PC-3 (cell line): ENCODE data around the gene ROS1. TPM values are rescaled to one million over a fixed set of nuclear protein-coding genes. Genes with fewer than 3 reads are reported as not detected.

ENCODE experiments used
- ATAC-seq: fragments of 200-7000 bp; cut with Tn5 transposase; 2 replicates; pipeline ENCODE4 v1.9.1; 2020; ENCODE audit warnings: mild to moderate bottlenecking, moderate library complexity
- BruUV-seq: library from RNA; stranded (reverse); fragments of 400-500 nt; replicated peaks from 2 replicates; lab custom pipeline; 2021; lab: Mats Ljungman, UMichigan
- CTCF ChIA-PET: fragments of 300-600 bp; sonication (Branson Sonifier 250); formaldehyde crosslinking; loops from one replicate; lab custom pipeline; 2022; ENCODE audit warnings: antibody characterized with exemption; lab: Charles Lee
- POLR2A ChIA-PET: fragments of 300-600 bp; sonication (Branson Sonifier 250); formaldehyde crosslinking; loops from one replicate; lab custom pipeline; 2022; ENCODE audit warnings: antibody characterized with exemption; ENCODE audit not compliant: unreplicated experiment; lab: Charles Lee
- DNase-seq: peaks from one replicate; pipeline ENCODE4 v3.0.0-alpha.2; 2015
- H2AFZ ChIP-seq: fragments of 300-600 bp; sonication (generic); 2 replicates; pipeline ENCODE4 v1.6.0; 2016; ENCODE audit warnings: antibody characterized with exemption, low read length
- H3F3A ChIP-seq: fragments of 300-600 bp; sonication (generic); one replicate; pipeline ENCODE4 v1.6.0; 2017; ENCODE audit warnings: antibody characterized with exemption, low read length, control low read depth, mild to moderate bottlenecking; ENCODE audit not compliant: unreplicated experiment
- H3K27ac ChIP-seq: fragments of 300-600 bp; sonication (generic); 2 replicates; pipeline ENCODE4 v1.5.1; 2016; ENCODE audit warnings: mild to moderate bottlenecking, low read length
- H3K27me3 ChIP-seq: fragments of 300-600 bp; sonication (generic); 2 replicates; pipeline ENCODE4 v1.6.1; 2016; ENCODE audit warnings: low read length, mixed read lengths
- H3K36me3 ChIP-seq: fragments of 300-600 bp; sonication (generic); 2 replicates; pipeline ENCODE4 v1.6.1; 2016; ENCODE audit warnings: low read depth, mixed run types, low read length, mixed read lengths
- H3K4me1 ChIP-seq: fragments of 300-600 bp; sonication (generic); 2 replicates; pipeline ENCODE4 v1.5.1; 2016; ENCODE audit warnings: low read length; ENCODE audit not compliant: insufficient read depth
- H3K4me2 ChIP-seq: fragments of 300-600 bp; sonication (generic); 2 replicates; pipeline ENCODE4 v1.6.0; 2016; ENCODE audit warnings: low read length
- H3K4me3 ChIP-seq: fragments of 300-600 bp; sonication (generic); 2 replicates; pipeline ENCODE4 v1.5.1; 2016; ENCODE audit warnings: mild to moderate bottlenecking, low read length, mixed read lengths
- H3K79me2 ChIP-seq: fragments of 300-600 bp; sonication (generic); 2 replicates; pipeline ENCODE4 v1.6.1; 2017; ENCODE audit warnings: low read length, mixed read lengths
- H3K9ac ChIP-seq: fragments of 300-600 bp; sonication (generic); 2 replicates; pipeline ENCODE4 v1.6.0; 2016; ENCODE audit warnings: mild to moderate bottlenecking, low read length
- H3K9me2 ChIP-seq: fragments of 300-600 bp; sonication (generic); replicated peaks from 2 replicates; pipeline ENCODE4 v1.6.1; 2016; ENCODE audit warnings: mixed run types, low read length, mixed read lengths
- H3K9me3 ChIP-seq: fragments of 300-600 bp; sonication (generic); 2 replicates; pipeline ENCODE4 v1.6.1; 2016; ENCODE audit warnings: low read length, mixed read lengths
- H4K20me1 ChIP-seq: fragments of 300-600 bp; sonication (generic); 2 replicates; pipeline ENCODE4 v1.6.1; 2016; ENCODE audit warnings: low read length, mixed read lengths
- EZH2 ChIP-seq: fragments of 300-600 bp; sonication (generic); IDR thresholded peaks from one replicate; pipeline ENCODE4 v1.6.1; 2017; ENCODE audit warnings: antibody characterized with exemption, mild to moderate bottlenecking, low read length; ENCODE audit not compliant: unreplicated experiment
- EZH2phosphoT487 ChIP-seq: fragments of 300-600 bp; sonication (generic); IDR thresholded peaks from 2 replicates; pipeline ENCODE4 v1.6.1; 2018; ENCODE audit warnings: mild to moderate bottlenecking, antibody characterized with exemption, low read length, borderline replicate concordance
- intact Hi-C: fragments of 100-400 bp; cut with micrococcal nuclease; formaldehyde crosslinking; loops from 2 replicates; pipeline ENCODE4 v1.9.0; 2023
- total RNA-seq: library from RNA; depleted of rRNA; stranded (reverse); fragments of >200 nt; gene quantifications from 2 replicates; pipeline ENCODE4 v1.2.3, GENCODE V29; 2014
- TF ChIP-seq, protein P1 (sequence below): fragments of 300-600 bp; sonication (generic); conservative IDR thresholded peaks from 2 replicates; pipeline ENCODE4 v1.5.1; 2017; ENCODE audit warnings: antibody characterized with exemption, low read depth, mild to moderate bottlenecking, low read length

The ROS1 gene
- total RNA-seq, 1 experiment from 2014 or later = 0.07 TPM

DNA sequence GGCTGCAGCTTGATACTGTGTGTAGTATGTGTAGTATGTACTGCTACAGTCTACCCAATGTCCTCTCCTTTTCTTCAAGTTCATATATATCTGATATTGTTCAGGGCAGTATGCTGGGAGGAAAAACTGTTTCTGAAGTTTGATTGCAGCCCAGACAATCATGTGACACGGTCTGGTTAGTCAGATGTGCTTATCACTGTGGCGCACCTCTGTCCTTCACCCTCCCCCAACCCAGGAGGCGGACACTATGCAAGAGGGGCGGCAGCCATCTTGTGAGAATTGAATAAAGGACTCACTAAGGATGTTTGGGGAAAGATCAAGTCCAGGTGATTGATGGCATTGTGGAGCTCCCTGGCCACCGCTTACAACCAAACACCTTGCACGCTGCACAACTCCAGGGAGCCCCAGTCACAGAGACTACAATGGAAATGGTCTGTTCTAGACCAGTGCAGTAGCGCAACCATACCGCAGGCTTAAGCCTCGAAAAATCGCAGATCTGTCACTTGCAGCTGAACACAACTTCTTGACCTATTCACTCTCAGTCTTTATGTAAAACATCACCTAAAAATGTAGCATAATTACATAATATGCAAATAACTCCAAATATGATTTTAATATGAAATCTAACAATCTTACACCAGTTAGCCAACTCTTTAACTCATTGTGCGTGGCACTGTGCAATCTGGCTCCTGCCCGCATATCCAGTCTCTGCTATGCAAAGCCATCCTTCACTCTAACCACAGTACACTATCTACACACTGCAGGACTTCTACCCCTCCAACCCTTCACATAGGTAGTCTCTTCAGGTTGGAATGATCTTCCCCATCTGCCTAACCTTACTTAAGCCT lies 81.1 kb downstream of the ROS1 start:
- Histone ChIP-seq H4K20me1 (no peaks in the 10 kb centered on the region), H3F3A (no peaks in the 10 kb centered on the region), H3K9me2 (no peaks in the 10 kb centered on the region), H3K79me2 (no peaks in the 10 kb centered on the region), H3K4me3 (no peak overlapping the region), H3K27me3 (no peaks in the 10 kb centered on the region), H3K4me2 (no peak overlapping the region), H3K9me3 (no peaks in the 10 kb centered on the region), H3K27ac (no peak overlapping the region), H3K4me1 (0 out of 2 replicates have a peak, but pooled peaks cover 7% of the 10 kb centered on the region), H2AFZ (no peak overlapping the region), H3K9ac (no peak overlapping the region), H3K36me3 (no peaks in the 10 kb centered on the region)
- DNase-seq = no peak
- BruUV-seq = no TSS peak
- CTCF ChIA-PET = no interaction called here
- intact Hi-C loops = no loop called here
- no peak for ATAC-seq
- TF ChIP-seq EZH2phosphoT487 = no peak
- TF ChIP-seq, protein P1, sequence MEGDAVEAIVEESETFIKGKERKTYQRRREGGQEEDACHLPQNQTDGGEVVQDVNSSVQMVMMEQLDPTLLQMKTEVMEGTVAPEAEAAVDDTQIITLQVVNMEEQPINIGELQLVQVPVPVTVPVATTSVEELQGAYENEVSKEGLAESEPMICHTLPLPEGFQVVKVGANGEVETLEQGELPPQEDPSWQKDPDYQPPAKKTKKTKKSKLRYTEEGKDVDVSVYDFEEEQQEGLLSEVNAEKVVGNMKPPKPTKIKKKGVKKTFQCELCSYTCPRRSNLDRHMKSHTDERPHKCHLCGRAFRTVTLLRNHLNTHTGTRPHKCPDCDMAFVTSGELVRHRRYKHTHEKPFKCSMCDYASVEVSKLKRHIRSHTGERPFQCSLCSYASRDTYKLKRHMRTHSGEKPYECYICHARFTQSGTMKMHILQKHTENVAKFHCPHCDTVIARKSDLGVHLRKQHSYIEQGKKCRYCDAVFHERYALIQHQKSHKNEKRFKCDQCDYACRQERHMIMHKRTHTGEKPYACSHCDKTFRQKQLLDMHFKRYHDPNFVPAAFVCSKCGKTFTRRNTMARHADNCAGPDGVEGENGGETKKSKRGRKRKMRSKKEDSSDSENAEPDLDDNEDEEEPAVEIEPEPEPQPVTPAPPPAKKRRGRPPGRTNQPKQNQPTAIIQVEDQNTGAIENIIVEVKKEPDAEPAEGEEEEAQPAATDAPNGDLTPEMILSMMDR = no peak
- TF ChIP-seq EZH2 = no peak
- POLR2A ChIA-PET = no interaction called here

DNA sequence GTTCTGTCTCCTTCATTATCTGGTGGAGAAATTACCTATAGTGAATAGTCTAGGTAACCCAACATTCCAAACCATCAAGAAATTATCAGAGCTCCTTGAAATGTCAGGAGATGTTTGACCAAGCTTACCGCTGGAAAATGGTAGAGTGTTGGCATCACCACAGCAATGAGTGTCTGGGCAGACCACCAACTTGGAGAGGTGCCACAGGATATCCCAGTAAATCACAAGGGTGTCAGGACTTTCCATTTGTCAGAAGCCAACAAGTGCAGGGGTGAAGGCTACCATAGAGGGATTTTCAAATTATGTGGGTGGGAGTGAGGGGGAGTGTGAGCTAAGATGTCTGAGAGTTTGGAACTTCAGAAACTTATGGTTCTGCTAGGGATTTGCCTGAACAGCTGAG lies 87.2 kb downstream of the ROS1 start:
- Histone ChIP-seq H3F3A (no peaks in the 10 kb centered on the region), H3K79me2 (no peaks in the 10 kb centered on the region), H2AFZ (no peak overlapping the region), H3K4me1 (no peaks in the 10 kb centered on the region), H3K4me2 (no peak overlapping the region), H3K27ac (no peak overlapping the region), H3K4me3 (no peak overlapping the region), H3K9ac (no peak overlapping the region), H3K36me3 (no peaks in the 10 kb centered on the region), H3K9me2 (no peaks in the 10 kb centered on the region), H4K20me1 (no peaks in the 10 kb centered on the region), H3K27me3 (no peaks in the 10 kb centered on the region), H3K9me3 (no peaks in the 10 kb centered on the region)
- intact Hi-C loops = no loop called here
- no peak for ATAC-seq
- no peak for DNase-seq
- TF ChIP-seq, protein P1 = no peak
- TF ChIP-seq EZH2 (no peak), EZH2phosphoT487 (no peak)
- no TSS peak for BruUV-seq
- CTCF ChIA-PET = no interaction called here
- POLR2A ChIA-PET = no interaction called here

DNA sequence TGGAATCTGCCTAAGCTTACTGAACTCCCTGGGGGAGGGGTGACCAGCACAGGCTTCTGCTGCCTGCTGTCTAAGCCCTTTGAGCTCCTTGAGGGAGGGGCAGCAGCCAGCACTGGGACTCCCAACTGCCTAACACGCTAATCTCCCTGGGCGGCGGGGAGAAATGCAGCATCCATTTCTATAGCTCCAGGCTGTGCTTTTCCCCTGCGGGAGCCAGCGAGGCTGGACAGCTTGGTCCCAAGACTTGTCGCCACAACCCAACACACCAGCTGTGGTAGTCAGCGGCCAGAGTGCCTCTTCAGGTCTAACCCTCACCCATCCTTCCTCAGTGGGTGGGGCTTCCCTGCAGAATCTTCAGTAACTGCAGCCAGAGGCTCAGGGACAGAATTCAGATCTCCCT lies 95.8 kb downstream of the ROS1 start:
- no peak overlapping the region for H3K27ac ChIP-seq
- no peaks in the 10 kb centered on the region for H3K36me3 ChIP-seq
- no peak overlapping the region for H3K4me2 ChIP-seq
- no peaks in the 10 kb centered on the region; the same call in 1 of the 2 replicates for H3K4me1 ChIP-seq
- ChIA-PET POLR2A (no interaction called here), CTCF (no interaction called here)
- no peak overlapping the region for H3K9ac ChIP-seq
- DNase-seq = no peak
- TF ChIP-seq EZH2 (no peak), EZH2phosphoT487 (no peak)
- TF ChIP-seq, protein P1 = no peak
- no peaks in the 10 kb centered on the region for H3K9me2 ChIP-seq
- no peaks in the 10 kb centered on the region for H3K27me3 ChIP-seq
- no peaks in the 10 kb centered on the region for H4K20me1 ChIP-seq
- no peak overlapping the region for H3K4me3 ChIP-seq
- no peaks in the 10 kb centered on the region for H3K79me2 ChIP-seq
- no peak for ATAC-seq
- intact Hi-C loops = no loop called here
- H3K9me3 ChIP-seq = no peaks in the 10 kb centered on the region
- no peak overlapping the region for H2AFZ ChIP-seq
- BruUV-seq = no TSS peak
- no peaks in the 10 kb centered on the region for H3F3A ChIP-seq
